ENCODE results near the gene CA12.

DNA sequence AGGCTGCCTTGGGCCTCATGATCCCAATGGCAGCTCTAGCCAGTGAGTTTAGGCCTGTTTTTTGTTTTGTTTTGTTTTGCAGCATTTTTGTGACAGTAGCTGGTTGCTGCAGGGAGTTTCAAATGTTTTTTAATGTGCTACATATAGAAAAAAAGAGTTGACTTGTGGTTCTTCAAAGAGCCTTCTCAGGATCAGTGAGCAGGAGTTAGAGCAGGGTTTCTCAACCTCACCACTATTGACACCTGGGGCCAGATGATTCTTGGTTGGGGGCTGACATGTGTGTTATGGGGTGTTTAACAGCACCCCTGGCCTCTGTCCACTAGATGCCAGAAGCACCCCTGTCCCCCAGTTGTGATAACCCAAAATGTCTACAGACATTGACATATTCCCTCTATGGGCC is 86.3 kb downstream of the CA12 start:
- TF ChIP-seq, protein P1, sequence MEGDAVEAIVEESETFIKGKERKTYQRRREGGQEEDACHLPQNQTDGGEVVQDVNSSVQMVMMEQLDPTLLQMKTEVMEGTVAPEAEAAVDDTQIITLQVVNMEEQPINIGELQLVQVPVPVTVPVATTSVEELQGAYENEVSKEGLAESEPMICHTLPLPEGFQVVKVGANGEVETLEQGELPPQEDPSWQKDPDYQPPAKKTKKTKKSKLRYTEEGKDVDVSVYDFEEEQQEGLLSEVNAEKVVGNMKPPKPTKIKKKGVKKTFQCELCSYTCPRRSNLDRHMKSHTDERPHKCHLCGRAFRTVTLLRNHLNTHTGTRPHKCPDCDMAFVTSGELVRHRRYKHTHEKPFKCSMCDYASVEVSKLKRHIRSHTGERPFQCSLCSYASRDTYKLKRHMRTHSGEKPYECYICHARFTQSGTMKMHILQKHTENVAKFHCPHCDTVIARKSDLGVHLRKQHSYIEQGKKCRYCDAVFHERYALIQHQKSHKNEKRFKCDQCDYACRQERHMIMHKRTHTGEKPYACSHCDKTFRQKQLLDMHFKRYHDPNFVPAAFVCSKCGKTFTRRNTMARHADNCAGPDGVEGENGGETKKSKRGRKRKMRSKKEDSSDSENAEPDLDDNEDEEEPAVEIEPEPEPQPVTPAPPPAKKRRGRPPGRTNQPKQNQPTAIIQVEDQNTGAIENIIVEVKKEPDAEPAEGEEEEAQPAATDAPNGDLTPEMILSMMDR (IDR thresholded peaks at IDR 0.05), result no peak
- TF ChIP-seq POLR2A (IDR thresholded peaks at IDR 0.05) (no peak), EP300 (IDR thresholded peaks at IDR 0.05) (no peak), POLR2AphosphoS5 (IDR thresholded peaks at IDR 0.05) (no peak)

Measured in upper lobe of left lung (tissue), 4 donors.